Activated CD4-positive, alpha-beta T cell treated with anti-CD3 and anti-CD28 coated beads for 24 hours (primary cell): ENCODE data around the gene BUB1B.
"Not testable (repeated sequence)": the region's sequence is repeated elsewhere in the genome, so short reads cannot be mapped to it uniquely, and the experiment has no call there.

Source experiments
- DNase-seq, 2 donors: peaks; one replicate each; pipeline ENCODE4 v3.0.0-alpha.2; 2020; ENCODE audit warnings: low read depth in 2 of 2

BUB1B gene, protein sequence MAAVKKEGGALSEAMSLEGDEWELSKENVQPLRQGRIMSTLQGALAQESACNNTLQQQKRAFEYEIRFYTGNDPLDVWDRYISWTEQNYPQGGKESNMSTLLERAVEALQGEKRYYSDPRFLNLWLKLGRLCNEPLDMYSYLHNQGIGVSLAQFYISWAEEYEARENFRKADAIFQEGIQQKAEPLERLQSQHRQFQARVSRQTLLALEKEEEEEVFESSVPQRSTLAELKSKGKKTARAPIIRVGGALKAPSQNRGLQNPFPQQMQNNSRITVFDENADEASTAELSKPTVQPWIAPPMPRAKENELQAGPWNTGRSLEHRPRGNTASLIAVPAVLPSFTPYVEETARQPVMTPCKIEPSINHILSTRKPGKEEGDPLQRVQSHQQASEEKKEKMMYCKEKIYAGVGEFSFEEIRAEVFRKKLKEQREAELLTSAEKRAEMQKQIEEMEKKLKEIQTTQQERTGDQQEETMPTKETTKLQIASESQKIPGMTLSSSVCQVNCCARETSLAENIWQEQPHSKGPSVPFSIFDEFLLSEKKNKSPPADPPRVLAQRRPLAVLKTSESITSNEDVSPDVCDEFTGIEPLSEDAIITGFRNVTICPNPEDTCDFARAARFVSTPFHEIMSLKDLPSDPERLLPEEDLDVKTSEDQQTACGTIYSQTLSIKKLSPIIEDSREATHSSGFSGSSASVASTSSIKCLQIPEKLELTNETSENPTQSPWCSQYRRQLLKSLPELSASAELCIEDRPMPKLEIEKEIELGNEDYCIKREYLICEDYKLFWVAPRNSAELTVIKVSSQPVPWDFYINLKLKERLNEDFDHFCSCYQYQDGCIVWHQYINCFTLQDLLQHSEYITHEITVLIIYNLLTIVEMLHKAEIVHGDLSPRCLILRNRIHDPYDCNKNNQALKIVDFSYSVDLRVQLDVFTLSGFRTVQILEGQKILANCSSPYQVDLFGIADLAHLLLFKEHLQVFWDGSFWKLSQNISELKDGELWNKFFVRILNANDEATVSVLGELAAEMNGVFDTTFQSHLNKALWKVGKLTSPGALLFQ

DNA sequence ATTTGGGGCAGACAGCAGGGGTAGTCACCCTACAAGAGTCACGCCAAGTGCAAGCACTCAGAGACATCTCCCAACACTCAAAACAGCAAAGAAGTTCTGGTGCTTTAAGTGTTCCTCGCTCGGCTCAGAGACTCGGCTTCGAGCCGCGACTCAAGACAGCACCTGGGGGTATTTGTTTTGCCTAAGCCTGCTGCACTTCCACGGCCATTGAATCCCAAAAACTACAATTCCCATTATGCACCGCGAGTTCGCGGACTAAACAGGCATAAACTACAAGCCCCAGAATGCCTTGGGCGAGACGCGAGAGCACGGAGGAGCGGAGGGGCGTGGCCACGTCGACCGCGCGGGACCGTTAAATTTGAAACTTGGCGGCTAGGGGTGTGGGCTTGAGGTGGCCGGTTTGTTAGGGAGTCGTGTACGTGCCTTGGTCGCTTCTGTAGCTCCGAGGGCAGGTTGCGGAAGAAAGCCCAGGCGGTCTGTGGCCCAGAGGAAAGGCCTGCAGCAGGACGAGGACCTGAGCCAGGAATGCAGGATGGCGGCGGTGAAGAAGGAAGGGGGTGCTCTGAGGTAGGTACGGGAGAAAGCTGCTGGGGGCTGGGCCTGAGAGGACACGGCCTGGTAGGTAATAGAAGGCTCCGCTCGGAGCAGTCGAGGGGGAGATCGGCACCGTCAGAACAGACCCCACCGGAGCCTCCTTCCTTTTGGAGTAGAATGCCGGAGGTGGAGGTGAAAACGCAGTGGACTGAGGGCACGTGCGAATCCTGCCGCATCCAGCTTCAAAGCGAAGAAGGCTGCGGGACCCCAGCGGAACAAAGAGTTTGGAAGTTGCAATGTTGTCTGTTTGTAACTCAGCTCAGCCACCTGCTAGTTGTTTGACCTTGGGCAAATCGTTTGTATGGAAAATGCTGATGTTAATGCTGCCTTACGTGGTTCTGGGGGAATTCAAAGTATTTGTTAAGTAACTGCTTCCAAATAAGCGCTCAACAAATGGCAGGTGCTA, at the start of gene BUB1B:
Gene BUB1B, plus strand, starts transcription at position 381 of the 1,000 bp plus-strand sequence. Its CDS starts 152 bp downstream, at position 533.
- peak; percentile 88 to 92 for DNase-seq

DNA sequence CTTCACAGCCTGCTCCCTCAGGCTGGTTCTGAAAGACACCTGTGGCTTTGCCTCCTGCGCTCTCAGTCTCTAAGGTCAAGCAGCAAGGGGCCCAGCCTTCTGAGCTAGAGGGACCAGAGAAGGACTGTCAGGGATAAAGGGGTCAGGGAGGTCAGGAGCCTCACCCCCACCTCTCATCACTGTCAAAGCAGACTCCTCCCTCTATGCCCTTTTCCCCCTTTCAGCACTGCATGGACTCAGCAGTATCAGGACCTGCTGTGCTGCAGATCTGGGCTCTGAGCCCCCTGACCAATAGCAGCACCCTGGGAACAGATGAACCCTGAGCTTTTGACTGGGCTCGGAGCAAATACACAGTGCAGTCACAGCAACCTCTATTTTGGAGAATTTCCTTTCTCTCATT, 49.0 kb upstream of the BUB1B start:
- no peak for DNase-seq

DNA sequence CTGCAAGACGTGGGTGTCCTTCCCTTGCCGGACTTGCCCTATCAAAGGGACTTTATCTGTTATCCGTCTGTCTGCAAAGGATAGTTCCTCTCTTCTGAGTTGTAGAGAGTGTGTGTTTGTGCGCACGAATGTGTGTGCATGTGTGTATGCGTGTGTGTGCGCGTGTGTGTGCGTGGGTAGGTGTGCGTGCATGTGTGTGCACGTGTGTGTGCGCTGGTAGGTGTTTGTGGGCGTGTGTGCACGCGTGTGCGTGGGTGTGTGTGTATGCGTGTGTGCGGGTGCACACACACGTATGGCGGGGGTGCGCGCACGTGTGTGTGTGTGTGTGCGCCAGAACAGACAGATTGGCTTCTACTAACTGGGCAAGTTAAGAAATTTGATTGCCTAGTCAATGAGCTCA, 48.1 kb upstream of the BUB1B start:
- DNase-seq, result no peak

DNA sequence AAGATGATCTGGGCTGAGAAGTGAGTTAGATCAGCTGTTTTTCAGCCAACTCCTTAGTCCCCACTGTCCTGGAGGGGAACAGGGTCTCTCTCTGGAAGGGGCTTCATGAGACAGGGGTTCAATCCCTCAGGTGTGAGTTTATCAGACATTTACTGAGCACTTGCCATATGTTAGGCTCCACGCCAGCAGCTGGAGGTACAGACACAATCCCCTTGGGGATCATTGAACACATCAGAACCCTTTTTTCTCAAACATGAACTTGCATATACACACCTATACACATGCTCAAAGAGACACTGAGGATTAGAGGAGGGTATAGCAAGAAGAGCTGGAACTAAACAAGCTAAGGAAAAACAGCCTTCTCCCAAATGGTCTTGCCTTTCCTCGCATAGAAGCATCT, 46.7 kb upstream of the BUB1B start:
- no peak for DNase-seq

DNA sequence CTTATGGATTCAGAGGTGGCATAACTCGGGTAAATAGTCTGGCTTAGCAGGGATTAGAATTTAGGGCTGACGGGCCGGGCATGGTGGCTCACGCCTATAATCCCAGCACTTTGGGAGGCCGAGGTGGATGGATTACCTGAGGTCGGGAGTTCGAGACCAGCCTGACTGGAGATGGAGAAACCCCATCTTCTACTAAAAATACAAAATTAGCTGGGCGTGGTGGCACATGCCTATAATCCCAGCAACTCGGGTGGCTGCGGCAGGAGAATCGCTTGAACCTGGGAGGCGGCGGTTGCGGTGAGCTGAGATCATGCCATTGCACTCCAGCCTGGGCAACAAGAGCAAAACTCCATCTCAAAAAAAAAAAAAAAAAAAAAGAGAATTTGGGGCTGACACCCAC, 45.8 kb upstream of the BUB1B start:
- DNase-seq, result not testable (repeated sequence)

DNA sequence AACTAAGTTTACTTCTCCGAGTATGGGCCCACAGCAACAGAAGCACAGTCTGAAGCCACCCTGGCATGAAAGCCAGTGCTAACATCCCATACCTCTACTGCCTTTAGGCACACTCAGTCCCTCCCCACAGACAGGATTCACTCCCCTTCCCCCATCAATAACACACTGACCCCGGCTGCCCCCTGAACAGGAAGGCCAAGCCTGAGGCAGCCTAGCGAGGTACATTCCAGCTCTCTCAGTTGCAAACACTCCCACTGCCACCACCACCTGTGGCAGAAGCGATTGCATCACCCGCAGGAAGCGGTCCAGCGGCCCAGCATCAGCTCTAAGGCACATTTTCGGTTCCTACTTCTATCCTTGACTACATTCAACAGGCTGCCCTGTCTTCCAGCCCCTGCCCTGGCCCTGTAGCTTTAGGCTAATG, 45.2 kb upstream of the BUB1B start:
- no peak for DNase-seq

DNA sequence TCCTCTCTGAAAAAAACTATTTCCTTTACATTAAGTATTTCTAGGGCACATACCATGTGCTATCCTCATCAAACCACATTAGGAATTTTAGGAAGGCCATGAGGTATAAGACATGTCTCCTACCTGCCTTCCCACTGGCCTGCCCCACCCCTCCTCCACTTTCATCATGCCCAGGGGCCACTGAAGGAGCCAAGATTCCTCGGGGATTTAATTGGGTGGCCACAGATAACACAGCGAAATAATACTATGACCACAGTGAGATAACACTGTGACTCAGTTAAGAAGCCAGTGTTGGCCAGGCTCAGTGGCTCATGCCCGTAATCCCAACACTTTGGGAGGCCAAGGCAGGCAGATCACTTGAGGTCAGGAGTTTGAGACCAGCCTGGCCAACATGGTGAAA, 42.4 kb upstream of the BUB1B start:
- no peak for DNase-seq

DNA sequence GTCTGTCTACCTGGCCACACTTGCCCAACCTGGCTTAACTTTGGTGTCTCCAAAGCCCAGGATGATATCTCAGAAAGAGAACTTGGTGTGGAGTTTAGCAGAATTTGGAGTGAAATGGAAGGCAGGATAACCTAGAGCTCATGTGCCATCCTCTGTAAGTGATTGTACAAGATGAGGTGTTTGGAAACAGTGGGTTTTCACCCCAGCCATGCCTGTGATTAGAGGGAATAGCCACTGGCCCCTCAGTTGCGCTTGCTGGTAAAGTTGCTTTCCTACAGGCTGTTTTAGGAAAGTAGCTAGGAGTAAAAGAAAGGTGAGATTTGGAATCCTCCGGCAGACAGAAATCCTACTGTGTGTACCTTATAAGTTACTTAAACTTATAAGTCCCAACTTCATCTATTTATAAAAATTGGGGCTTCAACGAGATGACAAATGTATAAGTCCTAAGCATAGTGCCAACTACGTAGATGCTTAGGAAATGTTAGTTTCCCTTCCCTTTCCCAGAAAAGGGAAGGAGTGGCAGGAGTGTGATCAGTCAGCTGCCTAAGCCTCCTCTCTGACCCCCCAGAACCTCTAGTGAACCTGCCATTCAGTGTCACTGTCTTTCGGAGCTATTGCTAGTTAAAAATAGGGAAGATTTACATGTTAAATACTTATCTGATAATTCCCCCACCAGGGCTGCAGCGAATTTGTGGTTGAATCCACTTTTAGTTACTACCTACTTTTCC, 38.8 kb upstream of the BUB1B start:
- DNase-seq, result no peak

DNA sequence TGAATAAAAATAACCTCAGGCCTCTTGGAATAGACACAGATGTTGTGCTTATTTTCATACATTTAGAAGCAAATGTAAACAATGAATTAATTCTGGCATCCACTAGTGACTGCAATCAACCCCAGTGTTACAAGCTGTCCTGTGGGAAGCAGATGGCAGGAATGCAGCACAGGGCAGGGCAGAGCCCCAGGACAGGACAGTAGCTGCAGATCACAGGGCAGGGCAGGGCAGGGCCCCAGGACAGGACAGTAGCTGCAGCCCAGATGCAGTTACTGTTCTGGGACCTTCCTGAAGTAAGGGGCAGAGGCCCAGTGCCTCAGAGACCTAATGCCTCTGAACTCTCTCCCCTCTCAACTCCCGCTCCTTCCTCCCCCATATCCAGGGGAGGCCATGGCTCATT, 37.9 kb upstream of the BUB1B start:
- DNase-seq, result not testable (repeated sequence)

DNA sequence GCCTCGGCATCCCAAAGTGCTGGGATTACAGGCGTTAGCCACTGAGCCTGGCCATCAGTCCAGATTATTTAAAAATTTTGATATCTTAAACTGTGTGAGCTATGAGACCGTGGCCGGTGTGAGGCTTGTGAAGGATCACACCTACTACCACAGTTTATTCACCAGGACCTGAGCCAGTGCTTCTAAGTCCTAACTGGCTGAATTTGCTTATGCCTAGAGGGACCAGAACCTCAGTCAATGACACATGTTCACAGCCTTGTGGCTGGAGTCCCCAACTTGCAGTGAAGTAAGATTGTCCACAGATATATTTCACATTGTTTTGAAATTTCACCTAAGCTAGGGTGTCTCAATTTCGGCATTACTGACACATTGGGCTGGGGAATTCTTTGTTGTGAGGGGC, 37.0 kb upstream of the BUB1B start:
- DNase-seq, result not testable (repeated sequence)

DNA sequence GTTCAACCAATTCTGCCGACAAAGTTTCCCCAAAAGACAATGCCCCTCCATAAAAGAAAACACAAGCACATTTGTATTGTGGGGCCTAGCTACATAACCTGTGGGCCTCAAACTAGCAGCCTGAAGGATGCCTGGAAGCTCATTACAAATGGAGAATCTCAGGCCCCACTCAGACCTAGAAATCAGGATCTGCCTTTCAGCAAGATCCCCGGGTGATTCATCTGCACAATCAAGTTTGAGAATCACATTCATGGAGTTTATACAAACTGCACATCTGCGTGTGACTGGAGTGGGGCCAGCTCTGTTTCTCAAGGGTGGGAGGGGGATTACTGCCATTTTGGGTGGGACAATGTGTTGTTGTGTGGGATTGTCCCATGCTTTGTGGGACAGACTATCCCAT, 36.5 kb upstream of the BUB1B start:
- DNase-seq, result not testable (repeated sequence)

DNA sequence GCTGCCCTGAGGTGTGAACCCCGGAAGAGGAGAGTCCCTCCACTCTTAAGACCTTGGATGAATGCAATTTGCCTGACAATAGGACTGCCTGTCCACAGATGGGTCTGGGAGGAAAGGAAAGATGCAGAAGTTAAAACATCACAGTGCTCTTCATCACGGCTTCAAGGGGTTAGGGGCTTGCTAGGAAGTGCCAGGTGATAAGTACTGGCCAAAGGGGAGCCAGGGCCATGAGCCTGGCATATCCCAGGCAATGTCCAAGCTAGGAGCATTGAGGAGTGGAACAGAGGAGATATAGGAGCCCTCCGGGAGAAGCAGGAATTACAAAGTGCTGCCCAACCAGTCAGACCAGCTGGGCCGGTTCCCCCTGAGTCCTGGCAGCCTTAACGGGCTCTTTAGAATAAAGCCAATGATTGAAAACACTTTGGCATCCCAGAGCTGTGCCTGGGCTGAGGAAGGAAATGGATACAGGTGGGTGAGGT, 36.0 kb upstream of the BUB1B start:
- DNase-seq, result not testable (repeated sequence)

DNA sequence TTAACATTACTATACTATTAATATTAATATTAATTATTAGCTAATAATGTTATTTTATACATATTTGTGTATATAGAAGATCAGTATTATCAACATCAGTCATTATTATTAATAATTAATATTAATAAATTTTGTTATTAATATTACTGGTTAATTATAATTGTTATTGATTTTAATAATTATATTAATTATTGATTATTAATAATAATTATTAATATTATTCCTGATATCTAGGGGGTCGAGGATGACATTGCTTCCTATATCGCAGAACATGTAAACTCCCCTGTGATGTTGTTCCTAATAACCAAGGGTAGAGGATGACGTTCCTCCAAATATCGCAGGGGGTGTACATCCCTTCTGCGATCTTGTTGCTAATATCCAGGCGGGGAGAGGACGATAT, 34.9 kb upstream of the BUB1B start:
- no peak for DNase-seq

DNA sequence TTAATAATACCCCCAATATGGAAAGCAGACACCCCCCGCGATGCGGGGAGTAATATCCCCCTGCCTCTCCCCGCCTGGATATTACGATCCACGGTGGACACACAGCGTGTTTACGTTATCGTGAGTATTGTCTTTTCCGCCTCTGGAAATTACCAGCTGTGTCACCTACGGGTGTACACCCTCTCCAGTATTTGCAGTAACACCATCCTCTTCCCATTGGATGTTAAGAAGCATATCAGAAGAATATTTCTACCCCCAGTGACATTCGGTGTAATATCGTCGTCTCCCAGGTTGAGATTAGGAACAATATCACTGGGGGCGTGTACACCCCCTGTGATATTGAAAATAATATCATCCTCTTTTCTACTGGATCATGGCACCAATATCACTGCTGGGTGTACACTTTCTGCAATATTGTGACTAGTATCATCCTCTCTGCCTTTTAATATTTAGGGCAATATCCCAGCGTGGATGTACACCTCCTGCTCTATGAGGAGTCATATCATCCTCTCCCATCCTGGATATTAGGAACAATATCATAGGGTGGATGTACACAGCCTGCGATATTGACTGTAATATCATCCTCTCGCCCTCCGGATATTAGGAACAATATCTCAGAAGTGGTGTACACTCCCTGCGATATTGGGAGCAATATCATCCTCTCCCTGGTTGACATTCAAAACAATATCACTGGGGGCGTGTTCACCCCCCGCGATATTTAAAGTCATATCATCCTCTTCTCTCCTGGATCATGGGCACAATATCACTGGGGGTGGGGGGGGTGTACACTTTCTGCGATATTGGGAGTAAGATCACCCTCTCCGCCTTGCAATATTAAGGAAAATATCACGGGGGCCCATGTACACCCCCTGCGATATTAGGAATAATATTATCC, 31.9 kb upstream of the BUB1B start:
- no peak for DNase-seq

DNA sequence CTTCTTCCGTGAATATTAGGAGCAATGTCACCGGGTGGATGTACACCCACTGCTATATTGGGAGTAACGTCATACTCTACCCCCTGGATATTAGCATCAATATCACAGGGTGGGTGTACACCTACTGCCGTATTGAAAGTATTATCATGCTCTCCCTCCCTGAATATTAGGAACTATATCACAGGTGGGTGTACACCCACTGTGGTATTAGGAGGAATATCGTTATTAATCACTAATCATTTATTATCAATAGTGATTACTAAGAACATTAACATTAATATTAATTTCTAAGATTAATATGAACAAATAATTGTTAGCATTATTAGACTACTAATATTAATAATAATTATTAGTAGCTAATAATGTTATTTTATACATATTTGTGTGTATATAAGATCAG, 30.8 kb upstream of the BUB1B start:
- no peak for DNase-seq

DNA sequence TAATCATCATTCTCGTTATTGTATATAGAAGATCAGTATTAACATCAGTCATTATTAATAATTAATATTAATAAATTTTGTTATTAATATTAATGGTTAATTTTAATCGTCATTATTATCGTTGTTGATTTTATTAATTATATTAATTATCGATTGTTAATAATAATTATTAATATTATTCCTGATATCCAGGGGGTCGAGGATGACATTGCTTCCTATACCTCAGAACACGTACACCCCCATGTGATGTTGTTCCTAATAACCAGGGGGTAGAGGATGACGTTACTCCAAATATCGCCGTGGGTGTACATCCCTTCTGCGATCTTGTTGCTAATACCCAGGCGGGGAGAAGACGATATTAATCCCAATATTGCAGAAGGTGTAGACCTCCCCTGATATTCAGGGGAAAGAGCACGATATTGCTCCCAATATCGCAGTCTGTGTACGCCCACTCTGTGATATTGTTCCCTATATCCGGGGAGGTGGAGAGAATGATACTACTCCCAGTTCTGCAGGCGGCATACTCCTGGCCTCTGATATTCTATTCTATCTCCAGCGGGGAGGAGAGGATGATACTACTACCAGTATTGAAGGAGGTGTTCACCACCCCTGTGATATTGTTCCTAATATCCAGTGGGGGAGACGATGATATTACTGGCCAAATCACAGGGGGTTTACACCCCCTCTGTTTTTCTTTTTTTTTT, 29.9 kb upstream of the BUB1B start:
- no peak for DNase-seq

DNA sequence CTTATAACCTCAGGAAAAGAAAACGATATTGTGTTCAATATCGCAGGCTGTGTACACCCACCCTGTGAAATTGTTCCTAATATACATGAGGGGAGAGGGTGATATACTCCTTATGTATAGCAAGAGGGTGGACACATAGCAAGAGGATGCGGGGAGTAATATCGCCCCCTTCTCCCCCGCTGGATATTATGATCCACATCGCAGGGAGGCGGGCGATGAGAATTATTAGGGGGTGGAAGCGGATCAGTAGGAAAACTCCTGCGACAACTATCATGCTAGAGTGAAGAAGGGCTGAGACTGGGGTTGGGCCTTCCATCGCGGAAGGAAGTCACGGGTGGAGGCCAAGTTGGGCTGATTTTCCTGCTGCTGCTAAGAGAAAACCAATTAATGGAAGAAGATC, 27.3 kb upstream of the BUB1B start:
- DNase-seq, result no peak

DNA sequence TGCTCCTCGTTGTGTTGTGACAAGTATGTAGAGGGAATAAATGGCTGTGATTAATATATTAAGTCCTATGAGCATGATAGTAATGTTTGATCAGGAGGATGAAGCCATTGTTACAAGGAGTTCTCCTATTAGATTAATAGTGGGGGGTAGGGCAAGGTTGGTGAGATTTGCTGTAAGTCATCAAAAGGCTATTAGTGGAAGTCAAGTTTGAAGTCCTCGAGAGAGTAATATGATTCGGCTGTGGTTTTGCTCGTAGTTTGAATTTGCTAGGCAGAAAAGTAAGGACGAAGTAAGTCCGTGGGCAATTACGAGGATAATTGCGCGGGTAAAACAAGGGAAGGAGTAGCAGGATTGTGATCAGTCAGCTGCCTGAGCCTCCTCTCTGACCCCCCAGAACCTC, 26.0 kb upstream of the BUB1B start:
- no peak for DNase-seq
